GM23338 (cell line): ENCODE measurements around the gene KRT1. TPM values are rescaled to one million over a fixed set of nuclear protein-coding genes. Genes with fewer than 3 reads are reported as not detected.

Source experiments
- ATAC-seq: fragments of 200-7000 bp; cut with Tn5 transposase; 3 replicates; pipeline ENCODE4 v1.9.1; 2020
- DNase-seq: peaks from one replicate; pipeline ENCODE4 v3.0.0-alpha.2; 2015; ENCODE audit warnings: low spot score
- H2AFZ ChIP-seq: fragments of 200-600 bp; sonication (generic); 2 replicates; pipeline ENCODE4 v1.8.0; 2016; ENCODE audit warnings: antibody characterized with exemption, mild to moderate bottlenecking, moderate library complexity
- H3F3A ChIP-seq: fragments of 200-600 bp; sonication (generic); replicated peaks from 2 replicates; pipeline ENCODE4 v1.8.0; 2017; ENCODE audit warnings: antibody characterized with exemption, mixed run types, low read depth
- H3K27ac ChIP-seq: fragments of 200-600 bp; sonication (generic); 2 replicates; pipeline ENCODE4 v1.6.1; 2016; ENCODE audit warnings: low read depth
- H3K27me3 ChIP-seq: fragments of 200-600 bp; sonication (generic); 2 replicates; pipeline ENCODE4 v1.8.0; 2016; ENCODE audit warnings: mild to moderate bottlenecking, mixed run types, moderate library complexity; ENCODE audit not compliant: insufficient read depth
- H3K36me3 ChIP-seq: fragments of 200-600 bp; sonication (generic); 2 replicates; pipeline ENCODE4 v1.8.0; 2016; ENCODE audit warnings: mild to moderate bottlenecking; ENCODE audit not compliant: insufficient read depth
- H3K4me1 ChIP-seq: fragments of 200-600 bp; sonication (generic); 2 replicates; pipeline ENCODE4 v1.8.0; 2016; ENCODE audit warnings: mild to moderate bottlenecking, moderate library complexity; ENCODE audit not compliant: insufficient read depth
- H3K4me2 ChIP-seq: fragments of 200-600 bp; sonication (generic); 2 replicates; pipeline ENCODE4 v1.7.1; 2017; ENCODE audit warnings: mixed run types
- H3K4me3 ChIP-seq: fragments of 200-600 bp; sonication (generic); 2 replicates; pipeline ENCODE4 v1.6.1; 2016; ENCODE audit warnings: mixed run types
- H3K79me2 ChIP-seq: fragments of 200-600 bp; sonication (generic); replicated peaks from 2 replicates; pipeline ENCODE4 v1.8.0; 2017; ENCODE audit warnings: mild to moderate bottlenecking; ENCODE audit not compliant: insufficient read depth
- H3K9me2 ChIP-seq: fragments of 200-600 bp; sonication (generic); 2 replicates; pipeline ENCODE4 v1.8.0; 2017; ENCODE audit not compliant: insufficient read depth
- H4K20me1 ChIP-seq: fragments of 200-600 bp; sonication (generic); replicated peaks from 2 replicates; pipeline ENCODE4 v1.8.0; 2017; ENCODE audit warnings: mild to moderate bottlenecking; ENCODE audit not compliant: insufficient read depth
- H3K27ac Mint-ChIP-seq: 2 replicates; pipeline ENCODE4 v1.8.0; 2020; ENCODE audit warnings: inconsistent platforms, mild to moderate bottlenecking, moderate library complexity, mixed read lengths
- H3K27me3 Mint-ChIP-seq: 3 replicates; pipeline ENCODE4 v1.8.0; 2022; ENCODE audit warnings: low read depth, mild to moderate bottlenecking, moderate library complexity, mixed read lengths, inconsistent platforms; ENCODE audit not compliant: insufficient read depth, poor library complexity
- H3K36me3 Mint-ChIP-seq: 3 replicates; pipeline ENCODE4 v1.8.0; 2021; ENCODE audit warnings: low read depth, mild to moderate bottlenecking, inconsistent platforms, moderate library complexity, mixed read lengths
- H3K4me1 Mint-ChIP-seq: 3 replicates; pipeline ENCODE4 v1.8.0; 2020; ENCODE audit warnings: mild to moderate bottlenecking, inconsistent platforms, mixed read lengths
- H3K4me3 Mint-ChIP-seq: 3 replicates; pipeline ENCODE4 v1.8.0; 2021; ENCODE audit warnings: moderate library complexity, mild to moderate bottlenecking, inconsistent platforms, mixed read lengths
- H3K9me3 Mint-ChIP-seq: 3 replicates; pipeline ENCODE4 v1.8.0; 2020; ENCODE audit warnings: moderate library complexity, mild to moderate bottlenecking, inconsistent platforms, mixed read lengths
- CREB1 ChIP-seq: fragments of 250-450 bp; sonication (Bioruptor Pico); IDR thresholded peaks from 2 replicates; pipeline ENCODE4 v1.5.0; 2020; ENCODE audit warnings: low read depth, mild to moderate bottlenecking, moderate library complexity
- CTCF ChIP-seq, 2 experiments: fragments of 200-600 bp in 1 of 2; sonication (generic) in 1 of 2; conservative IDR thresholded peaks; 2 replicates each; pipeline versions ENCODE4 v1.5.1 to v1.6.1; 2016 to 2017; ENCODE audit warnings: antibody characterized with exemption in 2 of 2, low read depth in 2 of 2, mild to moderate bottlenecking in 2 of 2, moderate library complexity in 1 of 2
- ETS1 ChIP-seq: IDR thresholded peaks from 2 replicates; pipeline ENCODE4 v1.6.1; 2016; ENCODE audit warnings: antibody characterized with exemption
- EZH2 ChIP-seq: fragments of 200-600 bp; sonication (generic); IDR thresholded peaks from one replicate; pipeline ENCODE4 v1.8.0; 2017; ENCODE audit warnings: antibody characterized with exemption, mild to moderate bottlenecking, low read depth; ENCODE audit not compliant: unreplicated experiment
- EZH2phosphoT487 ChIP-seq: fragments of 200-600 bp; sonication (generic); IDR thresholded peaks from one replicate; pipeline ENCODE4 v1.8.1; 2018; ENCODE audit warnings: antibody characterized with exemption; ENCODE audit not compliant: unreplicated experiment
- JUNB ChIP-seq: IDR thresholded peaks from one replicate; pipeline ENCODE4 v1.6.1; 2016; ENCODE audit warnings: antibody characterized with exemption; ENCODE audit not compliant: unreplicated experiment
- NANOG ChIP-seq: IDR thresholded peaks from 2 replicates; pipeline ENCODE4 v1.6.1; 2016; ENCODE audit warnings: antibody characterized with exemption, borderline replicate concordance
- POLR2AphosphoS5 ChIP-seq: IDR thresholded peaks from 2 replicates; pipeline ENCODE4 v1.6.1; 2016; ENCODE audit warnings: antibody characterized with exemption, low read depth
- REST ChIP-seq: IDR thresholded peaks from one replicate; pipeline ENCODE4 v1.6.1; 2018; ENCODE audit warnings: antibody characterized with exemption; ENCODE audit not compliant: unreplicated experiment
- STAT1 ChIP-seq: IDR thresholded peaks from one replicate; pipeline ENCODE4 v1.6.1; 2016; ENCODE audit warnings: antibody characterized with exemption; ENCODE audit not compliant: unreplicated experiment
- ZNF114 ChIP-seq: fragments of 250-450 bp; sonication (Bioruptor Pico); IDR thresholded peaks from 2 replicates; pipeline ENCODE4 v1.5.0; 2020; ENCODE audit warnings: mild to moderate bottlenecking, moderate library complexity
- ZNF331 ChIP-seq: fragments of 250-450 bp; sonication (Bioruptor Pico); IDR thresholded peaks from 2 replicates; pipeline ENCODE4 v1.5.0; 2020; ENCODE audit warnings: low read depth, mild to moderate bottlenecking, moderate library complexity
- ZNF462 ChIP-seq: fragments of 250-450 bp; sonication (Bioruptor Pico); IDR thresholded peaks from 2 replicates; pipeline ENCODE4 v1.5.0; 2020; ENCODE audit warnings: mild to moderate bottlenecking, moderate library complexity
- polyA plus RNA-seq: library from polyadenylated mRNA; unstranded; fragments of >200 nt; fragmentation: Nextera tagmentation; extraction: Ambion mirVana; gene quantifications from 2 replicates; pipeline ENCODE4 v1.2.1, GENCODE V29; 2016
- total RNA-seq: library from RNA; depleted of rRNA; stranded (reverse); fragments of >200 nt; shearing (Covaris generic); gene quantifications from 2 replicates; pipeline ENCODE4 v1.2.3, GENCODE V29; 2014

Gene KRT1
- total and polyA plus RNA-seq, 2 experiments from 2014 or later = not detected

GRCh38 chr12:52689936-52690335 is 9.7 kb upstream of the KRT1 start:
- H3K4me3 ChIP-seq = no peak overlapping the region
- ATAC-seq = no peak
- Mint-ChIP-seq H3K4me3 (no peak overlapping the region), H3K36me3 (no peaks in the 10 kb centered on the region), H3K27me3 (peaks cover 30% of the 10 kb centered on the region), H3K9me3 (no peaks in the 10 kb centered on the region), H3K4me1 (peaks cover 8% of the 10 kb centered on the region), H3K27ac (no peak overlapping the region)
- TF ChIP-seq ZNF462 (no peak), EZH2 (no peak), ETS1 (no peak), EZH2phosphoT487 (no peak), NANOG (no peak), STAT1 (no peak), JUNB (no peak), ZNF331 (CRISPR knock-in tag) (no peak), ZNF114 (CRISPR knock-in tag) (no peak), CREB1 (CRISPR knock-in tag) (no peak), CTCF (conservative IDR thresholded peaks at IDR 0.05; ENCODE audit: low read depth in 2 of 2) (no peak), REST (no peak), POLR2AphosphoS5 (no peak)
- no peaks in the 10 kb centered on the region for H3K36me3 ChIP-seq
- H3K9me2 ChIP-seq = no peaks in the 10 kb centered on the region
- no peak overlapping the region for H3K27ac ChIP-seq
- H2AFZ ChIP-seq = peak overlapping the region; percentile 100
- no peaks in the 10 kb centered on the region for H3F3A ChIP-seq
- H3K27me3 ChIP-seq = peaks cover 28% of the 10 kb centered on the region
- DNase-seq = no peak
- peaks cover 9% of the 10 kb centered on the region for H3K4me1 ChIP-seq
- H3K4me2 ChIP-seq = no peak overlapping the region
- H4K20me1 ChIP-seq = no peaks in the 10 kb centered on the region
- H3K79me2 ChIP-seq = no peaks in the 10 kb centered on the region
